CD4-positive, alpha-beta memory T cell (primary cell): ENCODE data around the gene ERCC6L. TPM values are rescaled to one million over a fixed set of nuclear protein-coding genes. Genes with fewer than 3 reads are reported as not detected.

ENCODE experiments used
- polyA plus RNA-seq, 2 donors: library from polyadenylated mRNA; unstranded; fragments of 300-500 nt; fragmentation: Illumina TruSeq; gene quantifications; one replicate each; pipeline ENCODE4 v1.2.3, GENCODE V29; 2021
- total RNA-seq, 2 experiments: library from RNA; stranded (reverse); gene quantifications; one replicate each; pipeline ENCODE4 v1.2.3, GENCODE V29; 2021

Gene ERCC6L
- total and polyA plus RNA-seq, 4 experiments from 2014 or later = 0.15 to 0.30 (median 0.26) TPM

Other genes with a start within 250 kb of the ERCC6L start
- gene RTL5, start 107.1 kb downstream of the ERCC6L start, total RNA-seq = 1 to 10 TPM; 7.8 to 8.4 TPM
- under 1 TPM in 1 of 2 donors, not detected in 1; 0.20 TPM for gene RTL5, start 107.1 kb downstream of the ERCC6L start, polyA plus RNA-seq
- gene PIN4, start 57.3 kb downstream of the ERCC6L start, total RNA-seq = 10 to 100 TPM; 13.3 to 13.5 TPM
- 10 to 100 TPM; 29.3 to 34.1 TPM for gene PIN4, start 57.3 kb downstream of the ERCC6L start, polyA plus RNA-seq
- 1,000 to 10,000 TPM; 1,467 to 1,523 TPM for gene RPS4X, start 38.2 kb upstream of the ERCC6L start, total RNA-seq
- 100 to 1,000 TPM; 969 to 974 TPM for gene RPS4X, start 38.2 kb upstream of the ERCC6L start, polyA plus RNA-seq
- not detected for gene CITED1, start 66.9 kb upstream of the ERCC6L start, total RNA-seq
- under 1 TPM in 1 of 2 donors, not detected in 1; 0.58 TPM for gene CITED1, start 66.9 kb upstream of the ERCC6L start, polyA plus RNA-seq